ENCODE measurements around the gene OVAAL.

The OVAAL gene

GRCh38 chr1:180528868-180529470, 29.8 kb upstream of the OVAAL start:
- TF ChIP-seq TAF1 (IDR thresholded peaks at IDR 0.05; ENCODE audit: borderline replicate concordance, insufficient read depth, low read length) = no peak
- no peak for TF ChIP-seq SIN3A (IDR thresholded peaks at IDR 0.05; ENCODE audit: borderline replicate concordance, insufficient read depth, low read length)
- no peak for TF ChIP-seq REST (IDR thresholded peaks at IDR 0.05; ENCODE audit: insufficient read depth in 1 of 2, low read depth in 2 of 2, low read length in 2 of 2)
- no peak for TF ChIP-seq FOXP2 (optimal IDR thresholded peaks at IDR 0.05; ENCODE audit: borderline replicate concordance, extremely low read depth, extremely low read length, insufficient read depth)
- no peak for TF ChIP-seq POLR2AphosphoS5 (IDR thresholded peaks at IDR 0.05; ENCODE audit: low read depth, low read length)

- no peak for TF ChIP-seq FOXP2 (optimal IDR thresholded peaks at IDR 0.05; ENCODE audit: borderline replicate concordance, extremely low read depth, extremely low read length, insufficient read depth)
- no peak for TF ChIP-seq POLR2AphosphoS5 (IDR thresholded peaks at IDR 0.05; ENCODE audit: low read depth, low read length)
- no peak for TF ChIP-seq REST (IDR thresholded peaks at IDR 0.05; ENCODE audit: insufficient read depth in 1 of 2, low read depth in 2 of 2, low read length in 2 of 2)
- TF ChIP-seq SIN3A (IDR thresholded peaks at IDR 0.05; ENCODE audit: borderline replicate concordance, insufficient read depth, low read length) = no peak
- no peak for TF ChIP-seq TAF1 (IDR thresholded peaks at IDR 0.05; ENCODE audit: borderline replicate concordance, insufficient read depth, low read length)
Observed at GRCh38 chr1:180530501-180530900, 28.3 kb upstream of the OVAAL start.

- TF ChIP-seq POLR2AphosphoS5 (IDR thresholded peaks at IDR 0.05; ENCODE audit: low read depth, low read length) = no peak
- no peak for TF ChIP-seq TAF1 (IDR thresholded peaks at IDR 0.05; ENCODE audit: borderline replicate concordance, insufficient read depth, low read length)
- no peak for TF ChIP-seq REST (IDR thresholded peaks at IDR 0.05; ENCODE audit: insufficient read depth in 1 of 2, low read depth in 2 of 2, low read length in 2 of 2)
- no peak for TF ChIP-seq SIN3A (IDR thresholded peaks at IDR 0.05; ENCODE audit: borderline replicate concordance, insufficient read depth, low read length)
- no peak for TF ChIP-seq FOXP2 (optimal IDR thresholded peaks at IDR 0.05; ENCODE audit: borderline replicate concordance, extremely low read depth, extremely low read length, insufficient read depth)
Observed at GRCh38 chr1:180532854-180533253, 25.9 kb upstream of the OVAAL start.

GRCh38 chr1:180533266-180533987, 25.3 kb upstream of the OVAAL start:
- TF ChIP-seq REST (IDR thresholded peaks at IDR 0.05; ENCODE audit: insufficient read depth in 1 of 2, low read depth in 2 of 2, low read length in 2 of 2) (no peak), SIN3A (IDR thresholded peaks at IDR 0.05; ENCODE audit: borderline replicate concordance, insufficient read depth, low read length) (no peak), POLR2AphosphoS5 (IDR thresholded peaks at IDR 0.05; ENCODE audit: low read depth, low read length) (no peak)
